HEK293T (cell line): ENCODE measurements around the gene CPM.

Source experiments
- ARNT ChIP-seq: fragments of 450-650 bp; IDR thresholded peaks from 2 replicates; pipeline ENCODE4 v1.6.1; 2017; ENCODE audit warnings: mild to moderate bottlenecking
- BHLHE40 ChIP-seq: fragments of 450-650 bp; IDR thresholded peaks from 2 replicates; pipeline ENCODE4 v1.6.1; 2016; ENCODE audit warnings: mild to moderate bottlenecking, moderate library complexity, borderline replicate concordance
- ELF4 ChIP-seq: fragments of 450-650 bp; IDR thresholded peaks from 2 replicates; pipeline ENCODE4 v1.6.1; 2017; ENCODE audit warnings: antibody characterized with exemption
- FOXA1 ChIP-seq: fragments of 450-650 bp; IDR thresholded peaks from 2 replicates; pipeline ENCODE4 v1.6.1; 2016; ENCODE audit warnings: mild to moderate bottlenecking
- FOXM1 ChIP-seq: fragments of 450-650 bp; IDR thresholded peaks from 2 replicates; pipeline ENCODE4 v1.6.1; 2017; ENCODE audit warnings: mild to moderate bottlenecking, borderline replicate concordance
- HDGF ChIP-seq: fragments of 450-650 bp; IDR thresholded peaks from 2 replicates; pipeline ENCODE4 v1.6.1; 2017; ENCODE audit warnings: antibody characterized with exemption, borderline replicate concordance
- L3MBTL2 ChIP-seq: fragments of 450-650 bp; conservative IDR thresholded peaks from 2 replicates; pipeline ENCODE4 v1.6.1; 2016; ENCODE audit warnings: mild to moderate bottlenecking
- LEF1 ChIP-seq: fragments of 450-650 bp; IDR thresholded peaks from 2 replicates; pipeline ENCODE4 v1.6.1; 2017; ENCODE audit warnings: mild to moderate bottlenecking, borderline replicate concordance
- PKNOX1 ChIP-seq: fragments of 450-650 bp; IDR thresholded peaks from 2 replicates; pipeline ENCODE4 v1.6.1; 2016
- SP1 ChIP-seq: fragments of 450-650 bp; IDR thresholded peaks from 2 replicates; pipeline ENCODE4 v1.6.1; 2017
- SUZ12 ChIP-seq: fragments of 450-650 bp; IDR thresholded peaks from 2 replicates; pipeline ENCODE4 v1.6.1; 2016; ENCODE audit warnings: mild to moderate bottlenecking
- TARDBP ChIP-seq: fragments of 450-650 bp; IDR thresholded peaks from 2 replicates; pipeline ENCODE4 v1.6.1; 2016

- no peak for TF ChIP-seq ARNT
- TF ChIP-seq HDGF: no peak
- TF ChIP-seq SUZ12: no peak
- TF ChIP-seq ELF4: no peak
- no peak for TF ChIP-seq PKNOX1
- TF ChIP-seq TARDBP: no peak
- no peak for TF ChIP-seq FOXA1
- TF ChIP-seq SP1: no peak
- TF ChIP-seq FOXM1: no peak
- TF ChIP-seq BHLHE40: no peak
- no peak for TF ChIP-seq LEF1
- TF ChIP-seq L3MBTL2: no peak
Observed at GRCh38 chr12:68851592-68852306, 81.2 kb downstream of the CPM start.
